HepG2 (cell line): ENCODE measurements around the gene LMAN2. TPM values are rescaled to one million over a fixed set of nuclear protein-coding genes. Genes with fewer than 3 reads are reported as not detected.

Experiments
- ATAC-seq: fragments of 200-7000 bp; cut with Tn5 transposase; 3 replicates; pipeline ENCODE4 v1.9.1; 2020; ENCODE audit warnings: mild to moderate bottlenecking, moderate library complexity
- BruUV-seq: library from RNA; stranded (reverse); fragments of 400-500 nt; replicated peaks from 2 replicates; lab custom pipeline; 2021; lab: Mats Ljungman, UMichigan
- CTCF ChIA-PET: fragments of 300-600 bp; formaldehyde crosslinking; extraction: SDS; loops from one replicate; lab custom pipeline; 2021; ENCODE audit warnings: low total read pairs, inconsistent platforms, low intra/inter-chr PET ratio; lab: Yijun Ruan, JAX
- POLR2A ChIA-PET: fragments of 350-600 bp; sonication (Branson Sonifier 250); formaldehyde crosslinking; loops from one replicate; lab custom pipeline; 2020; ENCODE audit warnings: antibody characterized with exemption, inconsistent platforms; lab: Yijun Ruan, JAX
- DNase-seq: peaks from one replicate; pipeline ENCODE4 v3.0.0-alpha.2; 2015; ENCODE audit warnings: low spot score
- FAIRE-seq: peaks from 3 replicates; lab custom pipeline; 2011; peaks lifted over from hg19 to GRCh38; lab: Jason Lieb, UNC
- H2AFZ ChIP-seq: one replicate; pipeline ENCODE4 v1.6.1; 2011; ENCODE audit warnings: low read length, inconsistent platforms
- H3K27ac ChIP-seq: fragments of 300-600 bp; 3 replicates; pipeline ENCODE4 v1.8.0; 2011; ENCODE audit warnings: mixed run types, mild to moderate bottlenecking, mixed read lengths, low read length, inconsistent platforms; ENCODE audit not compliant: insufficient read depth; ENCODE audit errors: extremely low read length
- H3K27me3 ChIP-seq, 2 experiments: fragments of 200-600 bp in 1 of 2; 2 replicates in 1 of 2; 3 replicates in 1 of 2; pipeline versions ENCODE4 v1.6.0 to v1.8.0; 2011; ENCODE audit warnings: low read length in 2 of 2, mild to moderate bottlenecking in 2 of 2, moderate library complexity in 2 of 2, inconsistent platforms in 1 of 2; ENCODE audit not compliant: insufficient read depth in 2 of 2, control insufficient read depth in 1 of 2
- H3K36me3 ChIP-seq, 2 experiments: fragments of 200-600 bp in 1 of 2; replicated peaks in 1 of 2; 2 replicates in 1 of 2; 3 replicates in 1 of 2; pipeline versions ENCODE4 v1.5.1 to v1.8.0; 2011; ENCODE audit warnings: low read length in 2 of 2, inconsistent platforms in 1 of 2; ENCODE audit not compliant: insufficient read depth in 2 of 2, control insufficient read depth in 1 of 2
- H3K4me1 ChIP-seq: 2 replicates; pipeline ENCODE4 v1.5.1; 2012; ENCODE audit warnings: low read length, inconsistent platforms; ENCODE audit not compliant: insufficient read depth
- H3K4me2 ChIP-seq: 2 replicates; pipeline ENCODE4 v1.6.0; 2011; ENCODE audit warnings: low read depth, low read length, inconsistent platforms
- H3K4me3 ChIP-seq, 3 experiments: fragments of 200-600 bp in 1 of 3; sonication (generic), shearing (Covaris generic) in 1 of 3; replicated peaks in 1 of 3; 2 replicates each; pipeline ENCODE4 v1.5.1; 2011 to 2016; ENCODE audit warnings: low read length in 3 of 3, inconsistent platforms in 2 of 3, low read depth in 2 of 3, mild to moderate bottlenecking in 2 of 3, control low read depth in 1 of 3, mixed read lengths in 1 of 3; ENCODE audit not compliant: insufficient read depth in 1 of 3
- H3K79me2 ChIP-seq: one replicate; pipeline ENCODE4 v1.6.1; 2011; ENCODE audit warnings: low read length, inconsistent platforms; ENCODE audit not compliant: insufficient read depth
- H3K9ac ChIP-seq: 2 replicates; pipeline ENCODE4 v1.6.0; 2011; ENCODE audit warnings: mild to moderate bottlenecking, low read depth, low read length, inconsistent platforms; ENCODE audit not compliant: insufficient read depth
- H3K9me3 ChIP-seq: 2 replicates; pipeline ENCODE4 v1.5.1; 2012; ENCODE audit warnings: mild to moderate bottlenecking, low read length
- H4K20me1 ChIP-seq: 2 replicates; pipeline ENCODE4 v1.6.0; 2011; ENCODE audit warnings: inconsistent platforms, mild to moderate bottlenecking, low read length, moderate library complexity; ENCODE audit not compliant: insufficient read depth
- ATF7-NPFF ChIP-seq: sonication (generic); formaldehyde crosslinking; IDR thresholded peaks from 2 replicates; pipeline ENCODE4 v1.8.1; 2023; ENCODE audit warnings: mild to moderate bottlenecking, low read depth, missing genetic modification reagents, moderate library complexity
- BHLHE40 ChIP-seq: IDR thresholded peaks from 2 replicates; pipeline ENCODE4 v1.6.1; 2011; ENCODE audit warnings: low read length, improper control_type of control experiment
- DBP ChIP-seq: sonication (generic); formaldehyde crosslinking; IDR thresholded peaks from 2 replicates; pipeline ENCODE4 v1.4.0; 2020; ENCODE audit warnings: missing genetic modification reagents; ENCODE audit errors: not compliant biosample characterization
- DRAP1 ChIP-seq: IDR thresholded peaks from 2 replicates; pipeline ENCODE4 v1.6.1; 2016; ENCODE audit warnings: missing genetic modification reagents, missing compliant biosample characterization
- JUND ChIP-seq: sonication (generic); formaldehyde crosslinking; IDR thresholded peaks from 2 replicates; pipeline ENCODE4 v1.8.0; 2022; ENCODE audit warnings: mild to moderate bottlenecking, missing genetic modification reagents
- MAX ChIP-seq: IDR thresholded peaks from 2 replicates; pipeline ENCODE4 v1.6.1; 2012; ENCODE audit warnings: inconsistent platforms
- SMARCE1 ChIP-seq: fragments of 450-650 bp; IDR thresholded peaks from 2 replicates; pipeline ENCODE4 v1.6.1; 2017; ENCODE audit warnings: borderline replicate concordance
- ZNF292 ChIP-seq: sonication (generic); formaldehyde crosslinking; IDR thresholded peaks from 2 replicates; pipeline ENCODE4 v1.8.1; 2022; ENCODE audit warnings: mild to moderate bottlenecking, low read depth, missing genetic modification reagents, borderline replicate concordance
- ZNF549 ChIP-seq: sonication (generic); formaldehyde crosslinking; IDR thresholded peaks from 2 replicates; pipeline ENCODE4 v1.5.0; 2020; ENCODE audit warnings: missing genetic modification reagents
- ZNF615 ChIP-seq: sonication (generic); formaldehyde crosslinking; IDR thresholded peaks from 2 replicates; pipeline ENCODE4 v1.5.0; 2020; ENCODE audit warnings: mild to moderate bottlenecking, missing genetic modification reagents, borderline replicate concordance
- ZNF674 ChIP-seq: sonication (generic); formaldehyde crosslinking; IDR thresholded peaks from 2 replicates; pipeline ENCODE4 v1.5.0; 2020; ENCODE audit warnings: low read depth, mild to moderate bottlenecking, missing genetic modification reagents
- ZNF75D ChIP-seq: sonication (generic); formaldehyde crosslinking; IDR thresholded peaks from 2 replicates; pipeline ENCODE4 v1.8.1; 2023; ENCODE audit warnings: missing genetic modification reagents, mild to moderate bottlenecking, borderline replicate concordance
- ZSCAN30 ChIP-seq: sonication (generic); formaldehyde crosslinking; IDR thresholded peaks from 2 replicates; pipeline ENCODE4 v1.5.0; 2020; ENCODE audit warnings: mild to moderate bottlenecking, missing genetic modification reagents
- WGBS: methylation state at CpG from one replicate; pipeline ENCODE4 v1.1.6; 2017; ENCODE audit warnings: low lambda C conversion rate; 5-methylcytosine and 5-hydroxymethylcytosine counted together
- in situ Hi-C: cut with HindIII; loops from 2 replicates; pipeline ENCODE4 v1.10.0; 2017; ENCODE audit warnings: low pct_unique_long_range_greater_than_20kb; ENCODE audit not compliant: extremely low pct_ligation_motif_present
- intact Hi-C: fragments of 100-400 bp; cut with micrococcal nuclease; formaldehyde crosslinking; loops from one replicate; pipeline ENCODE4 v1.10.0; 2022; ENCODE audit not compliant: unreplicated experiment
- polyA plus RNA-seq, 8 experiments: library from polyadenylated mRNA; depleted of rRNA in 3 of 8; stranded (reverse) in 7 of 8; unstranded in 1 of 8; fragments of >200 nt; fragmentation: Illumina TruSeq in 4 of 8; extraction: Trizol in 4 of 8; gene quantifications; 2 replicates each; pipeline versions ENCODE4 v1.2.1 to v1.2.3, GENCODE V29; 2011 to 2016; ENCODE audit warnings: low read depth in 4 of 8, missing spikeins in 1 of 8, mixed read lengths in 1 of 8; ENCODE audit not compliant: insufficient read depth in 1 of 8
- total RNA-seq, 5 experiments: library from RNA; depleted of rRNA; stranded (reverse); fragments of >200 nt; fragmentation: Illumina TruSeq; extraction: Trizol; gene quantifications; 2 replicates each; pipeline ENCODE4 v1.2.3, GENCODE V29; 2016; ENCODE audit warnings: low read depth in 1 of 5
- TF ChIP-seq, protein P1 (sequence below): sonication (generic); formaldehyde crosslinking; IDR thresholded peaks from 2 replicates; pipeline ENCODE4 v1.8.1; 2023; ENCODE audit warnings: mild to moderate bottlenecking, moderate library complexity, missing genetic modification reagents
- TF ChIP-seq, protein P2 (sequence below): sonication (generic); formaldehyde crosslinking; IDR thresholded peaks from 2 replicates; pipeline ENCODE4 v1.4.0; 2020; ENCODE audit warnings: mild to moderate bottlenecking, missing genetic modification reagents

LMAN2 gene
- total and polyA plus RNA-seq, 2 of the 13 experiments (the other 11 are each of a cell fraction or from before 2014, with no cell fraction given), result 191 to 197 TPM

DNA sequence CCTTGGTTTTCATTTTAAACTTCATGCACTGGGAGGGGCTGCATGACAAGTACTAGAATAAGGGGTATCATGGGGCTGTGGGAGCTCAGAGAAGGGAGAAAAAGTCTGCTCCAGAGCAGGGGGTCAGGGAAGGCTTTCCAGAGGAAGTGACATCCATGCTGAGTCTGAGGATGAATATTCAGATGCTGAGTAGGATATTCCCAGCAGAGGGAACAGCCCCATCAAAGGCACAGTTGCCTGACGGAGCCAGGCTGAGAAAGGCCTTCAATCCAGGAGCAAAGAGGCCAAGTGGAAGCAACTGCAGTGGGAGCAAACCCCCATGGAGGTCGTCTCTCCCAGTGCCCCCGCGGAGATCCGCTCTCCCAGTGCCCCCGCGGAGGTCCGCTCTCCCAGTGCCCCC, 44.6 kb upstream of the LMAN2 start (continued):
- TF ChIP-seq, protein P1, sequence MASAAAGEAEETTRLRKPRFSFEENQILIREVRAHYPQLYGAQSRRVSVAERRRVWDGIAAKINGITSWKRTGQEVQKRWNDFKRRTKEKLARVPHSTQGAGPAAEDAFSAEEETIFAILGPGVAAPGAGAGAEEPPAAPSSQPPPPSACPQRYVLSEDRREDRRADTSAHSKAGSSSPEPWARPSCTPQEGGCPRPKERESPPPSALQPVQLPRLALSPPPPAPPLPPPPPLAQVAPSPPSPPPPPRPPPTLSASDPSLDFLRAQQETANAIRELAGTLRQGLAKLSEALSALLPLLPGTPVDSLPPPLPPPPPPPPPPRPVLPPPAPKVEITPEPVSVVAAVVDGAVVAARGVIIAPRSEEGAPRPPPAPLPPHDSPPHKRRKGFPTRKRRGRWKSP, result no peak
- TF ChIP-seq ZNF292 (CRISPR knock-in tag) (no peak), DBP (no peak), ZNF615 (CRISPR knock-in tag) (no peak), ZNF75D (no peak), BHLHE40 (no peak)
- TF ChIP-seq, protein P2, sequence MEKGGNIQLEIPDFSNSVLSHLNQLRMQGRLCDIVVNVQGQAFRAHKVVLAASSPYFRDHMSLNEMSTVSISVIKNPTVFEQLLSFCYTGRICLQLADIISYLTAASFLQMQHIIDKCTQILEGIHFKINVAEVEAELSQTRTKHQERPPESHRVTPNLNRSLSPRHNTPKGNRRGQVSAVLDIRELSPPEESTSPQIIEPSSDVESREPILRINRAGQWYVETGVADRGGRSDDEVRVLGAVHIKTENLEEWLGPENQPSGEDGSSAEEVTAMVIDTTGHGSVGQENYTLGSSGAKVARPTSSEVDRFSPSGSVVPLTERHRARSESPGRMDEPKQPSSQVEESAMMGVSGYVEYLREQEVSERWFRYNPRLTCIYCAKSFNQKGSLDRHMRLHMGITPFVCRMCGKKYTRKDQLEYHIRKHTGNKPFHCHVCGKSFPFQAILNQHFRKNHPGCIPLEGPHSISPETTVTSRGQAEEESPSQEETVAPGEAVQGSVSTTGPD (CRISPR knock-in tag), result no peak

- no peak overlapping the region for H3K9ac ChIP-seq
- H3K27me3 ChIP-seq, result peaks cover 5 to 47% of the 10 kb centered on the region in 2 experiments; a peak in 3 of 5 replicates
- no peak overlapping the region for H3K27ac ChIP-seq
- H3K79me2 ChIP-seq, result no peaks in the 10 kb centered on the region
- WGBS, result 18% methylated on average over 2 of the region's 5 CpGs
- no peaks in the 10 kb centered on the region for H3K36me3 ChIP-seq
- ChIA-PET CTCF (no interaction called here), POLR2A (interaction anchor here (1.1 to 7.3 kb wide), 4 partner anchors 15 to 54 kb away, joined by 3 to 79 read pairs (median 4); partner anchors contain the start of gene GRK6)
- intact Hi-C loops, result no loop called here
- peaks cover 29% of the 10 kb centered on the region for H3K4me1 ChIP-seq
- DNase-seq (no peak), FAIRE-seq (no peak), ATAC-seq (no peak)
- no peaks in the 10 kb centered on the region for H4K20me1 ChIP-seq
- H3K9me3 ChIP-seq, result no peaks in the 10 kb centered on the region
- in situ Hi-C loops, result no loop called here
- TF ChIP-seq ZSCAN30 (CRISPR knock-in tag), result no peak
- TF ChIP-seq MAX, result no peak
- no peak for TF ChIP-seq SMARCE1
- no peak for TF ChIP-seq ATF7-NPFF (CRISPR knock-in tag)
- no peak for TF ChIP-seq JUND (CRISPR knock-in tag)
- no peak for TF ChIP-seq ZNF549 (CRISPR knock-in tag)
- no peak for TF ChIP-seq ZNF674
- no peak for TF ChIP-seq DRAP1
- H2AFZ ChIP-seq, result no peak overlapping the region
- no peak overlapping the region for H3K4me2 ChIP-seq
- H3K4me3 ChIP-seq, result no peak overlapping the region
- BruUV-seq, result no TSS peak
Observed at GRCh38 chr5:177393990-177394389, 42.5 kb upstream of the LMAN2 start.
